ENCODE data around the gene SLC44A1. TPM values are rescaled to one million over a fixed set of nuclear protein-coding genes. Genes with fewer than 3 reads are reported as not detected.

Gene SLC44A1
- total RNA-seq, 4 donors from 2014 or later: 45.3 to 74.9 (median 67.7) TPM

DNA sequence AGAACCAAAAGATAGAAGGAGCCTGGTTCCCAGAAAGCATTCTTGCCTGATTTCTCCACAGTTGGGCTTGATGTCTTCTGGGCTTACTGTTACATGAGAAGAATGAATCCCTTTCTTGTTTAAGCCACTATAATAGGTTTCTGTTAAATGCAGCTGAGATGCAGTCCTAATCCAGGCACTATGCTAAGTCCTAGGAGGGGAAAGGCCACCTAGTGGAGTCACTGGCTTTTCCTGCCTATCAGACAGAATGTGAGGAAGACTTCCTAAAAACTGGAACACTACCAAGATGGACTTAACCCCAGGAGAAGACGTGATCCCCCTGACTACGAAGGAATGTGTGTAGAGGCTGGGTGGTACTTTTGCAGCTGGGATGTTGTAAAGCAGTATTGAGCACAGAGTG lies 169.1 kb downstream of the SLC44A1 start:
- H3K36me3 ChIP-seq: no peaks in the 10 kb centered on the region
- peaks cover 0 to 34% (median 5%) of the 10 kb centered on the region in 4 donors for H3K9me3 ChIP-seq
- no peak for TF ChIP-seq POLR2A (IDR thresholded peaks at IDR 0.05)
- TF ChIP-seq, protein P1, sequence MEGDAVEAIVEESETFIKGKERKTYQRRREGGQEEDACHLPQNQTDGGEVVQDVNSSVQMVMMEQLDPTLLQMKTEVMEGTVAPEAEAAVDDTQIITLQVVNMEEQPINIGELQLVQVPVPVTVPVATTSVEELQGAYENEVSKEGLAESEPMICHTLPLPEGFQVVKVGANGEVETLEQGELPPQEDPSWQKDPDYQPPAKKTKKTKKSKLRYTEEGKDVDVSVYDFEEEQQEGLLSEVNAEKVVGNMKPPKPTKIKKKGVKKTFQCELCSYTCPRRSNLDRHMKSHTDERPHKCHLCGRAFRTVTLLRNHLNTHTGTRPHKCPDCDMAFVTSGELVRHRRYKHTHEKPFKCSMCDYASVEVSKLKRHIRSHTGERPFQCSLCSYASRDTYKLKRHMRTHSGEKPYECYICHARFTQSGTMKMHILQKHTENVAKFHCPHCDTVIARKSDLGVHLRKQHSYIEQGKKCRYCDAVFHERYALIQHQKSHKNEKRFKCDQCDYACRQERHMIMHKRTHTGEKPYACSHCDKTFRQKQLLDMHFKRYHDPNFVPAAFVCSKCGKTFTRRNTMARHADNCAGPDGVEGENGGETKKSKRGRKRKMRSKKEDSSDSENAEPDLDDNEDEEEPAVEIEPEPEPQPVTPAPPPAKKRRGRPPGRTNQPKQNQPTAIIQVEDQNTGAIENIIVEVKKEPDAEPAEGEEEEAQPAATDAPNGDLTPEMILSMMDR (IDR thresholded peaks at IDR 0.05): peak; percentile 18 to 63 (median 24)
- TF ChIP-seq EP300 (IDR thresholded peaks at IDR 0.05): peak in 1 of 2 donors; percentile 40
- no peaks in the 10 kb centered on the region for H3K27me3 ChIP-seq
- no peak overlapping the region for H3K4me3 ChIP-seq
- WGBS, 2 donors: 14 to 20% methylated on average over 2 of the region's 2 CpGs
- H3K27ac ChIP-seq: peak overlapping the region in 2 of 4 donors; percentile 36 to 38
- H3K4me1 ChIP-seq: peaks cover 0 to 27% (median 0%) of the 10 kb centered on the region in 4 donors
- DNase-seq (ENCODE audit: low spot score in 2 of 2): peak in 1 of 2 donors; percentile 46

DNA sequence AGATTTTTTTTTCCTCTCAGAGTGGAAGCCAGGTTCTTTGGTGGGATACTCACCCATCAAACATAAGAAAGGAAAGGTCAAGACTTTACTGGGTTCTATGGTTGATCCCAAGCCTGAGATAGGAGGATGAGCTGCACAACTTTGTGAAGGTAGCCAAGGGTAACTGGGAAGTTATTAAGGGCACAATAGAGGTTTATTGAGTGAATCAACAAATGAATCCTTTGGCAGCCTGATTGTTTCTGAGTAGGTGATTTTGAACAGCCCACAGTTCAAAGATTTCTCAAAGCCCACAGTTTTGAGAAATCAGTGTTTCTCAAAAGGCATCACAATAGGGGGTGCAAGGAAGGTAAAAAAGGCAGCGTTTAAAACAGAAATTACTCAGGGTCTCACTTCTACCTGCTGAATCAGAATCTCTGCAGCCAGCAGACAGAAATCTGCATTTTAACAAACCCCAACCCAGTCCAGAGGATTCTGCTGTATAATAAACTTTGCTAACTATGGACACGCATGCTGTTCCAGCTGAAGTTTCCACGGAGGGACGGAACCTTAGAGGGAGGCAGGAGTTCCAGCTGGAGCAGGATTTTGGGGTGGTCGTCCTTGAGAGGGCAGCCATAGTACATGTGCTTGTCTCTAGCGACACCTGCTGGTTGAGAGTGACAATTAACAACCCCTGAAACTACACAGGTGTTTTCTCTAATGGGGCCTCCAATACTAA lies 170.7 kb downstream of the SLC44A1 start:
- H3K4me3 ChIP-seq: no peak overlapping the region
- peaks cover 0 to 22% (median 4%) of the 10 kb centered on the region in 4 donors for H3K9me3 ChIP-seq
- H3K27ac ChIP-seq: no peak overlapping the region
- H3K27me3 ChIP-seq: no peaks in the 10 kb centered on the region
- no peaks in the 10 kb centered on the region for H3K36me3 ChIP-seq
- H3K4me1 ChIP-seq: peaks cover 0 to 35% (median 0%) of the 10 kb centered on the region in 4 donors
- TF ChIP-seq, protein P1 (IDR thresholded peaks at IDR 0.05): peak; percentile 70 to 89 (median 80)
- TF ChIP-seq POLR2A (IDR thresholded peaks at IDR 0.05): no peak
- peak; percentile 33 to 77 for DNase-seq (ENCODE audit: low spot score in 2 of 2)
- 7 to 8% methylated on average over 6 of the region's 6 CpGs for WGBS, 2 donors

DNA sequence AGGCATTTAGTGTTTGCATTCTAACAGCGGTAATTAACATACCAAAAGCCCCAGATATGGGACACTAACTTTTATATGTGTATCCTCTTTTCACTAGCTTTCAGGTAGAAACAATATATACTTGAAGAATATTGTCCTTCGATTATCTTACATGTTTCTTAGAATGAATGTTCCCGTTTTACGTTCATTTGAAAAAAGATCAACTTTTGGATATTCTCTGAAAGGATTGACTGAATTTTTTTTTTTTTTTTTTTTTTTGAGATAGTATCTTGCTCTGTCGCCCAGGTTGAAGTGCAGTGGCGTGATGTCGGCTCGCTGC lies 171.2 kb downstream of the SLC44A1 start:
- H3K4me3 ChIP-seq: no peak overlapping the region
- no peaks in the 10 kb centered on the region for H3K27me3 ChIP-seq
- WGBS, 2 donors: 74 to 80% methylated on average over 8 of the region's 8 CpGs
- TF ChIP-seq EP300 (IDR thresholded peaks at IDR 0.05) (no peak), POLR2A (IDR thresholded peaks at IDR 0.05) (no peak)
- TF ChIP-seq, protein P1 (IDR thresholded peaks at IDR 0.05): no peak
- H3K27ac ChIP-seq: no peak overlapping the region
- no peaks in the 10 kb centered on the region for H3K36me3 ChIP-seq
- peaks cover 0 to 38% (median 0%) of the 10 kb centered on the region in 4 donors for H3K4me1 ChIP-seq
- no peak for DNase-seq (ENCODE audit: low spot score in 2 of 2)
- peaks cover 0 to 19% (median 1%) of the 10 kb centered on the region in 4 donors for H3K9me3 ChIP-seq

DNA sequence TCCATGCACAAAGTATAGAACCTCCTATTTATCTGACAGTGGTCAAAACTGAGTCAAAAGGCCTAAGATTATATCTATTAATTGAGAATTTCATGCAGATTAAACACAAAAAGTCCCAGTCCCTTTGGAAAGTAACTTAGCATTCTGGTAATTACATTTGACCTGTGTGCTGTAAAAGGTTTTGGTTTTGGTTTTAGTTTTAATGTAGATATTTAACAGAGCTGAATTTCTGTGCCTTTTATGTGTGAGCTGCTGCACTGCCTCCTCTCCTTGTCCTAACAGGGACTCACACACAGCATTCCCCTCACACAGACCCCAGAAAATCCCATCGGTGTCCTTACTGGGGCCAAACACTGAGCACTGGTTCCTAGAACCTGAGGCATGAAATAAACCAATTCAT lies 172.4 kb downstream of the SLC44A1 start:
- no peaks in the 10 kb centered on the region for H3K27me3 ChIP-seq
- 79 to 85% methylated on average over 1 of the region's 1 CpG for WGBS, 2 donors
- H3K4me3 ChIP-seq: no peak overlapping the region
- no peaks in the 10 kb centered on the region for H3K36me3 ChIP-seq
- H3K4me1 ChIP-seq: peaks cover 0 to 38% (median 0%) of the 10 kb centered on the region in 4 donors
- no peak overlapping the region for H3K27ac ChIP-seq
- DNase-seq (ENCODE audit: low spot score in 2 of 2): no peak
- TF ChIP-seq EP300 (IDR thresholded peaks at IDR 0.05) (no peak), POLR2A (IDR thresholded peaks at IDR 0.05) (no peak)
- TF ChIP-seq, protein P1 (IDR thresholded peaks at IDR 0.05): no peak
- H3K9me3 ChIP-seq: peaks cover 0 to 7% (median 0%) of the 10 kb centered on the region in 4 donors

All from tibial nerve (tissue), 4 donors.